Esophagus squamous epithelium (tissue), 4 donors: ENCODE data around the gene SCIN.

Experiments
- POLR2A ChIP-seq, 4 donors: fragments of 450-650 bp; IDR thresholded peaks; one replicate each; pipeline ENCODE4 v1.6.1; 2017; ENCODE audit warnings: antibody characterized with exemption in 4 of 4, mild to moderate bottlenecking in 4 of 4, moderate library complexity in 3 of 4
- TF ChIP-seq, protein P1 (sequence below), 6 experiments: fragments of 450-650 bp in 4 of 6; fragments of 200-600 bp in 2 of 6; sonication (generic) in 2 of 6; IDR thresholded peaks; one replicate each; pipeline ENCODE4 v1.5.1; 2016 to 2019; ENCODE audit warnings: antibody characterized with exemption in 6 of 6, mild to moderate bottlenecking in 4 of 6, moderate library complexity in 4 of 6

DNA sequence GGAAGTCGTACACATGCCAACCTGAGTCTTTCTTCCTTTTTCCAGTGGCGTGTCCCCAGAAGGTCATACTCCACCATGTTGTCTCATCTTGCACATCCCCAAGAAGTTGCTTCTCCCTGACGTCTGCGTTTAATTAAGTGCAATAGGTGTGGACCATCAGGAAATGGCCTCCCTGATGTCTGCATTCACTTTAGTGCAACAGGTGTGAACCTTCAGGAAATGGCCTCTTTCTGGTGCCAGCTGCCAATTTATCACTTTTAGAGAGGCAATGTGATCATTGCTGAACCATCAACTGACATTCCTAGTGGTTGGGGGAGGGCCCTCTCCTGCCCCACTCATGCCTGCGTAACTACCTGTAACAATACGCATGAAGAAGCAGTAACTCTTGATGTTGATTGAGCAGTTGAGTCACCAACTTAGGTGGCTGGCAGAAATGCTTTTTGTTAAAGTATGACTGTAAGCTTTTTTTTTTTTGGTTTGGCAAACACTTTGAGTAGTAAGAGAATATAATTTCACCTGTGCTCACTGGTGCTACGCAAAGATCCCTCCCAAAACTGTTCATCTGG, 25.8 kb downstream of the SCIN start:
- TF ChIP-seq, protein P1, sequence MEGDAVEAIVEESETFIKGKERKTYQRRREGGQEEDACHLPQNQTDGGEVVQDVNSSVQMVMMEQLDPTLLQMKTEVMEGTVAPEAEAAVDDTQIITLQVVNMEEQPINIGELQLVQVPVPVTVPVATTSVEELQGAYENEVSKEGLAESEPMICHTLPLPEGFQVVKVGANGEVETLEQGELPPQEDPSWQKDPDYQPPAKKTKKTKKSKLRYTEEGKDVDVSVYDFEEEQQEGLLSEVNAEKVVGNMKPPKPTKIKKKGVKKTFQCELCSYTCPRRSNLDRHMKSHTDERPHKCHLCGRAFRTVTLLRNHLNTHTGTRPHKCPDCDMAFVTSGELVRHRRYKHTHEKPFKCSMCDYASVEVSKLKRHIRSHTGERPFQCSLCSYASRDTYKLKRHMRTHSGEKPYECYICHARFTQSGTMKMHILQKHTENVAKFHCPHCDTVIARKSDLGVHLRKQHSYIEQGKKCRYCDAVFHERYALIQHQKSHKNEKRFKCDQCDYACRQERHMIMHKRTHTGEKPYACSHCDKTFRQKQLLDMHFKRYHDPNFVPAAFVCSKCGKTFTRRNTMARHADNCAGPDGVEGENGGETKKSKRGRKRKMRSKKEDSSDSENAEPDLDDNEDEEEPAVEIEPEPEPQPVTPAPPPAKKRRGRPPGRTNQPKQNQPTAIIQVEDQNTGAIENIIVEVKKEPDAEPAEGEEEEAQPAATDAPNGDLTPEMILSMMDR (IDR thresholded peaks at IDR 0.05), result no peak
- TF ChIP-seq POLR2A (IDR thresholded peaks at IDR 0.05), result no peak
